Chondrocyte (in vitro differentiated cells): ENCODE measurements around the gene GRB10. TPM values are rescaled to one million over a fixed set of nuclear protein-coding genes. Genes with fewer than 3 reads are reported as not detected.

Source experiments
- DNase-seq: peaks from one replicate; pipeline ENCODE4 v3.0.0; 2021; ENCODE audit warnings: mixed read lengths, low spot score
- H3K27ac Mint-ChIP-seq: one replicate; pipeline ENCODE4 v1.8.0; 2021; ENCODE audit warnings: mild to moderate bottlenecking, moderate library complexity, mixed read lengths; ENCODE audit not compliant: unreplicated experiment
- H3K27me3 Mint-ChIP-seq: 2 replicates; pipeline ENCODE4 v1.8.0; 2021; ENCODE audit warnings: low read depth, mixed read lengths
- H3K36me3 Mint-ChIP-seq: 2 replicates; pipeline ENCODE4 v1.8.0; 2021; ENCODE audit warnings: low read depth, mixed read lengths
- H3K4me1 Mint-ChIP-seq: 2 replicates; pipeline ENCODE4 v1.8.0; 2021; ENCODE audit warnings: low read depth, mild to moderate bottlenecking, mixed read lengths
- H3K4me3 Mint-ChIP-seq: one replicate; pipeline ENCODE4 v1.8.0; 2021; ENCODE audit warnings: mild to moderate bottlenecking, moderate library complexity, mixed read lengths; ENCODE audit not compliant: unreplicated experiment
- H3K9me3 Mint-ChIP-seq: 2 replicates; pipeline ENCODE4 v1.8.0; 2021; ENCODE audit warnings: low read depth, mixed read lengths
- total RNA-seq: library from RNA; stranded (reverse); gene quantifications from 3 replicates; pipeline ENCODE4 v1.2.1, GENCODE V29; 2021
- TF ChIP-seq, protein P1 (sequence below): fragments of 200-600 bp; sonication (generic); IDR thresholded peaks from 2 replicates; pipeline ENCODE4 v1.5.0; 2021; ENCODE audit warnings: antibody characterized with exemption, mild to moderate bottlenecking, moderate library complexity

The GRB10 gene
- total RNA-seq, 1 donor from 2014 or later: 73.7 TPM

DNA sequence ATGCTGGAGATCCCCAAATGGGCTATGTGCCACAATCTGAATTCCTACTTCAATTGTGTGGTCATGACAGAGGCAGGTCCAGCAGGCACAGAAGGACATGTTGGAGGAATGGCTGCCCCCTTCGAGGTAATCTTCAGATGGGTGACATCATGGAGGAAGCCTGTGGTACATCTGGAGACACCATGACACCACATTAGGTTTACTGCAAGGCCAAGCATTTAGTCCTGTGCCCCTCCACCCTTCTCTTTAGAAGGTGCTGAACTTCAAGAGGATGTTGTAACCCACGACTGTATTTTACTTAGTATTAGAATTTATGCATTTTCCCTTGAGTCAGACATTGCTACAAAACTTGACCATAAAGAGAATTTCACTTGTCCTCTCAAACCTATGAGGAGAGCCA lies 142.4 kb downstream of the GRB10 start:
- TF ChIP-seq, protein P1, sequence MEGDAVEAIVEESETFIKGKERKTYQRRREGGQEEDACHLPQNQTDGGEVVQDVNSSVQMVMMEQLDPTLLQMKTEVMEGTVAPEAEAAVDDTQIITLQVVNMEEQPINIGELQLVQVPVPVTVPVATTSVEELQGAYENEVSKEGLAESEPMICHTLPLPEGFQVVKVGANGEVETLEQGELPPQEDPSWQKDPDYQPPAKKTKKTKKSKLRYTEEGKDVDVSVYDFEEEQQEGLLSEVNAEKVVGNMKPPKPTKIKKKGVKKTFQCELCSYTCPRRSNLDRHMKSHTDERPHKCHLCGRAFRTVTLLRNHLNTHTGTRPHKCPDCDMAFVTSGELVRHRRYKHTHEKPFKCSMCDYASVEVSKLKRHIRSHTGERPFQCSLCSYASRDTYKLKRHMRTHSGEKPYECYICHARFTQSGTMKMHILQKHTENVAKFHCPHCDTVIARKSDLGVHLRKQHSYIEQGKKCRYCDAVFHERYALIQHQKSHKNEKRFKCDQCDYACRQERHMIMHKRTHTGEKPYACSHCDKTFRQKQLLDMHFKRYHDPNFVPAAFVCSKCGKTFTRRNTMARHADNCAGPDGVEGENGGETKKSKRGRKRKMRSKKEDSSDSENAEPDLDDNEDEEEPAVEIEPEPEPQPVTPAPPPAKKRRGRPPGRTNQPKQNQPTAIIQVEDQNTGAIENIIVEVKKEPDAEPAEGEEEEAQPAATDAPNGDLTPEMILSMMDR: no peak
- H3K36me3 Mint-ChIP-seq: peaks cover 28% of the 10 kb centered on the region
- no peak overlapping the region for H3K4me3 Mint-ChIP-seq
- peaks cover 17% of the 10 kb centered on the region for H3K9me3 Mint-ChIP-seq
- H3K27me3 Mint-ChIP-seq: no peaks in the 10 kb centered on the region
- no peak overlapping the region for H3K27ac Mint-ChIP-seq
- no peak for DNase-seq
- peaks cover 17% of the 10 kb centered on the region for H3K4me1 Mint-ChIP-seq

DNA sequence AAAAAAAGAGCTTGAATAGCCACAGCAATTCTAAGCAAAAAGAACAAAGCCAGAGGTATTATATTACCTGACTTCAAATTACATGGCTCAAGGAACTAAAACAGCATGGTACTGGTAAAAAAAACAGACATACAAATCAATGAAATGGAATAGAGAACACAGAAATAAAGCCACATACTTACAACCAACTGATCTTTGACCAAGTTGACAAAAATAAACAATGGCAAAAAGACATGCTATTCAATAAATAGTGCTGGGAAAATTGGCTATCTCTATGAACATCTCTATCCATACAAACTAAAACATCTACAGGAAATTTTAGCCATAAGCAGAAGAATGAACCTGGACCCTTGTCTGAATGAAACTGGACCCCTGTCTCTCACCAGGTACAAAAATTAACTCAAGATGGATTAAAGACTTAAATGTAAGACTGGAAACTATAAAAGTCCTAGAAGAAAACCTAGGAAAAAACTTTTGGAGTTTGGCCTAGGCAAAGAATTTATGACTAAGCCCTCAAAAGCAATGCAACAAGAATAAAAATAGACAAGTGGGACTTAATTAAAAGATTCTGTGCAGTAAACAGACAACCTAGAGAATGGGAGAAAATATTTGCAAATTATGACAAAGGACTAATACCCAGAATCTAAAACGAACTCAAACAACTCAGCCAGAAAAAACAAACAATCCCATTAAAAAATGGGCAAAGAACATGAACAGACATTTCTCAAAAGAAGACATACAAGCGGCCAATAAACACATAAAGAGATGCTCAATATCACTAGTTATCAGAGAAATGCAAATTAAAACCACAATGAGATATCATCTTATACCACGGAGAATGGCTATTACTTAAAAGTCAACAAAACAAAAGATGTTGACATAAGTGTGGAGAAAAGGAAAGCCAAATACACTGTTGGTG lies 144.7 kb downstream of the GRB10 start:
- Mint-ChIP-seq H3K36me3 (peaks cover 31% of the 10 kb centered on the region), H3K9me3 (peaks cover 37% of the 10 kb centered on the region), H3K27ac (no peak overlapping the region), H3K27me3 (no peaks in the 10 kb centered on the region), H3K4me3 (no peak overlapping the region), H3K4me1 (peaks cover 21% of the 10 kb centered on the region)
- TF ChIP-seq, protein P1: no peak
- DNase-seq: no peak

DNA sequence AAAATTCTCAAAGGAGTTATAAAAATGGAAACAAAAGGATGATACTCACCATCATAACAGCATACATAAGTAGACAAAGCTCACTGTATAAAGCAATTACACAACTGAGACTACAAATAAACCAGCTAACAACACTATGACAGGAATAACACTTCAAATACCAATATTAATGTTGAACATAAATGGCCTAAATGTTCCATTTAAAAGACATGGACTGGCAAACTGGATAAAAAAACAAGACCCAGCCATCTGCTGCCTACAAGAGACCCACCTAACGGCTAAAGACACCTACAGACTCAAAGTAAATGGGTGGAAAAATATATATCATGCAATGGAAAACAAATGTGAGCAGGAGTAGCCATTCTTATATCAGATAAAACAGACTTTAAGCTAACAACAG lies 148.3 kb downstream of the GRB10 start:
- TF ChIP-seq, protein P1: no peak
- peaks cover 38% of the 10 kb centered on the region for H3K9me3 Mint-ChIP-seq
- peaks cover 26% of the 10 kb centered on the region for H3K36me3 Mint-ChIP-seq
- H3K4me3 Mint-ChIP-seq: no peak overlapping the region
- no peaks in the 10 kb centered on the region for H3K27me3 Mint-ChIP-seq
- H3K4me1 Mint-ChIP-seq: peaks cover 36% of the 10 kb centered on the region
- H3K27ac Mint-ChIP-seq: no peak overlapping the region
- DNase-seq: no peak

DNA sequence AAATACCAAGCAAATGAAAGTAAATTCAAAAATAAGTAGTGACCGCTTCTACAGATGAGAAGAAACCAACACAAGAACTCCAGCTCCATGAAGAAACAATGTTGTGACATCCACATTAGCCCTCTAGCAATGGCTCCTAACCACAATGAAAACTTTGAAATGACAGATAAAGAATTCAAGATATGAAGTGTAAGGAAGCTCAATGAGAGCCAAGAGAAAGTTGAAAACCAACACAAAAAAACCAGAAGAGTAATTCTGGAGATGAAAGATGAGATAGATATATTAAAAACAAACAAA lies 149.3 kb downstream of the GRB10 start:
- Mint-ChIP-seq H3K4me1 (peaks cover 45% of the 10 kb centered on the region), H3K4me3 (no peak overlapping the region), H3K36me3 (peaks cover 24% of the 10 kb centered on the region), H3K9me3 (peaks cover 34% of the 10 kb centered on the region), H3K27ac (no peak overlapping the region), H3K27me3 (no peaks in the 10 kb centered on the region)
- TF ChIP-seq, protein P1: no peak
- no peak for DNase-seq

DNA sequence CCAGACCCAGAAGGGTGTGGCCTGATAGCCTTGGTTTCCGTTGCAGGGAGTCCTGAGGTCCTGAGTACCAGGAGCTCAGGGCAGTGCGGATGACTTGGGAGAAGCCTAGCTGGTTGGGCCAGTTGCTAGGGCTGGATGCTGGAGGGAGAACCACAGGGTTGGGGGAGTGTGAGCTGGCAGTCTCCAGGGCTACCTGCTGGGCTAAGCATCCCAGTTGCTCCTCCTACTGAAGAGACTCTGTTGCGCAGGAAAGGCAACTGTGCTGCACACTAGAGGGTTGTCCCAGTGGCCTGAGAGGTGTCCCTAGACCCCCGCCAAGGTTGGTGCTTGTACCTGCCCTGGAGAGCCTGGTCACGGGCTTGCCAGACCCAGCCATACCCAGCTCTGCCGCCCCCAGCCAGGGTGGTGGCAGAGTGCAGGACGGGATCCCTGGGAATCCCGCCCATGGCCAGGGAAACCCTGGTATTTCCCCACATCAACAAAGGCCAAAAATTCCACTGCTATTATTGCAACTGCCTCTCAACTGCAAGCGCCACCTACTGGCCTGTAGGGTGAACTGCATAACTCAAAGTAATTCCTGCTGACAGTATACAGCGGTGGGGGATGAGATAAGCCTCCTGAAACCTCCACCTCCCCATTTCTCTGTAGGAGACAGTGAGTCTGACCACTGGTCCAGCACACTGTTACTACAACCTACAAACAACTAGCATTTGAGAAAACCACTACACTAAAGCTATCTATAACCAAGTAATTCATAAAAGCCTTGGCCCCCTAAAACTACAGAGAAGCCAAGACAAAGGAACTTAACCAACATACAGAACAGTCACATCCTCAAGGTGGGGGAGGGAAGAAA lies 149.9 kb downstream of the GRB10 start:
- H3K36me3 Mint-ChIP-seq: peaks cover 18% of the 10 kb centered on the region
- DNase-seq: no peak
- no peak overlapping the region for H3K4me3 Mint-ChIP-seq
- no peaks in the 10 kb centered on the region for H3K27me3 Mint-ChIP-seq
- H3K4me1 Mint-ChIP-seq: peaks cover 45% of the 10 kb centered on the region
- TF ChIP-seq, protein P1: peak; percentile 81
- H3K27ac Mint-ChIP-seq: no peak overlapping the region
- H3K9me3 Mint-ChIP-seq: peaks cover 28% of the 10 kb centered on the region
